Activated naive CD4-positive, alpha-beta T cell treated with Interleukin-2 at 50 U/mL for 16 hours (primary cell): ENCODE results near the gene PEX1.
"Not testable (repeated sequence)": the region's sequence is repeated elsewhere in the genome, so short reads cannot be mapped to it uniquely, and the experiment has no call there.

Source experiments
- DNase-seq: peaks from one replicate; pipeline ENCODE4 v3.0.0-alpha.2; 2020

PEX1 gene

GRCh38 chr7:92528188-92528957, at the start of gene PEX1, which contains the start of gene RBM48:
Gene PEX1 (minus strand): TSS chr7:92528520. CDS start chr7:92528435, 85 bp downstream.
Gene RBM48 (plus strand): TSS chr7:92528795. CDS start chr7:92528814, 19 bp downstream.
- DNase-seq, result peak; percentile 96

DNA sequence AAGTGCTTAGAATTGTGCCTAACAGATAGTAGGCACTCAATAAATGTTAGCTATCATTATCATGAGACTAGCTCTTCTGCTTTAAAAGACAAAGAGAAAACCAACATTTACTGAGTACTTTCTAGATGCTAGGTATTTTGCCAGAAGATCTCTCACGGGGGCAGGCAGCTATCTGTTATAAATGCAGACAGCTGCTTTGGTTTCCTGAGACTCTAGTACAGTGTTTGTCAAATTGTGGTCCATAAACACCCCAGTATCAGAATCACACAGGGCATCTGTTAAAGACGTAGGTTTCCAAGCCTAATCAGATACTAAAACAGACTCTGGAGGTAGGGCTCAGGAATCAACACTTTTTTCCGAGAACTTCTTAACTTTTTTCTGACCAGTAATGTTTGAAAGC, 48.0 kb upstream of the PEX1 start:
- no peak for DNase-seq

DNA sequence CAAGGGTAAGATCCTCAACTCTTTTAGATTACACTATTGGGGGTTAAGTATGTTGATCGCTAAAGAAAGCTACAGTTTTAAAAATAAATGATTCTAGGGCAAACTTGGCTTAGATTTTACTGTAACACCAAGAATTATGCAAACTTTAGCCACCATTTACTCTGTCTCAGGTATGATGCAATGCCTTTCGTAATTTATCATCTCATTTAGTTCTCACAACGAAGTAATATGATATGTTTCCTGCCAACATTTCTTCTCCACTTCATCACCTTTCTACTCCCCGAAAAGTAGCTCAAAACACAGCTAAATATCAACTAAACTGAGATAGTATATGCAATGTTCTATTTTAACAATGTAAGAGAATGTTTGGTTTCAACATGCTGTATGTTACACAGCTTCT, 40.8 kb upstream of the PEX1 start:
- no peak for DNase-seq

DNA sequence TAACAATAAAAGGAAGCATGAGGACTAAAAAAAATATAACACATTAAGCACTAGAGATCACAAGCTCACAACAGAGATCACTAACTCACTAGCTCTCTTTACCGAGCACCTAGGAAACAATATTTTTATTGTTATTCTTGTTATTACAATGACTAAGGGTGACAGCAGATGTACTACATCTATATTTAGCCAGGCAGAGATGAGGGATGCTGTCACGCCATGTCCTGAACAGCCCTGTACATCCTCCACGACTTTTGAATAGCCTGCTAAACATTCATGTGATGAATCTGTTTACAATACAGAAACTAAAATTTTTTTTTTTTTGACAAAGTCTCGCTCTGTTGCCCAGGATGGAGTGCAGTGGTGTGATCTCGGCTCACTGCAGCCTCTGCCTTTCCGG, 39.1 kb upstream of the PEX1 start:
- no peak for DNase-seq

DNA sequence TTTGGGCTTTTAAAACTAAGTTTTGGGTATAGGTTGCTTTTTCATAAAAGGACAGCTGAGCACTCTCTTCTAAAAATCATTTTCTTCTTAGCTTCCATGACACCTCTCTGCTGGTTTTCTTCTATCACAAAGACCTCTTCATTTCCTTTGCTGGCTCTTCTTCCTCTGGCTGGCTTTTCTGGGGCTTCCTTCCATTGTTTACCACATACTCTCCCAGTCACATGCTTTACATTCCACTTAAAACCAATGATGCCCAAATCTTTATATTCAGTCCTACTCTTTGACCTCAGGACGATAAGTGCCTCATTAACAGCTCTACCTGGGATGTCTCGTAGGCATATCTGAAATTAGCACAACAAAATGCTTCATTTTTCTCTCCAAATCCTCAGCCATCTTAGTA, 35.0 kb upstream of the PEX1 start:
- DNase-seq, result no peak

DNA sequence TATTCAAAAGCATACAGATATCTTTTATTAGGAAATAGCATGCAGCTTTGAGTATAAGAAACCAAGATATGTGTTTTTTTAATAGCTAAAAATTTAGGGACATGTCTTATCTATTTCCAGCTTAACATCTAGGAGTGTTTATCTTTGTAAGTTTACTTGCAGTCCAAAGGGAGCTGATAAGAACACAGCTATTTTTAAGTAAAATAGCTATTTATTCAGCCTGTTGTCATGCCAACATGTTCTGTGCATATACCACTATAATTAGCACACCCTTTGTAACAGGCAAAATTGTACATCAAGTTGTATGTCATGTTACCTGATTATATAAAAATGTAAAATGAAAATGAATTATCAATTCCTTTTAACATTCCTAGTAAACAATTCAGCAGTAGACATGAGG, 32.3 kb upstream of the PEX1 start:
- DNase-seq, result no peak

DNA sequence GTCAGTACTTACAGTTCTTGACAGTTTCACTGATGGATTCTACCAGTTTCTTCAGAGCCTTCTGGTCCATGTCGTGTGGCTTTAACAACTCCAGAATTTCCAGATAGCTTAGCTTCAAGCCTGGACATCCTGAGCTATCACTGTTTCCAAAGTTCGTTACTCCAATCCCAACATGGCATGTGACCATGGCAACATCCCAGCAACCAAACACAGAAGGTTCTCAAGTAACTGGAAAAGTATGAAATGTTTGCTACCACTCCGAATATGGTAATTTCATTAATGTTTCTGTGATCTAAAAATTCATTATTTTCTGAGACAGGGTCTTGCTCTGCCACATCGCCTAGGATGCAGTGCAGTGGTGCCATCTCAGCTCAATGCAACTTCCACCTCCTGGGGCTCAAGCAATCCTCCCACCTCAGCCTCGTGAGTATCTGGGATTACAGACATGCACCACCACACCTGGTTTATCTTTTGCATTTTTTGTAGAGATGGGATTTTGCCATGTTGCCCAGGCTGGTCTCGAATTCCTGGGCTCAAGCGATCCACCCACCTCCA, 29.6 kb upstream of the PEX1 start:
- DNase-seq, result no peak

GRCh38 chr7:92557249-92557648, 28.9 kb upstream of the PEX1 start:
- DNase-seq, result no peak

DNA sequence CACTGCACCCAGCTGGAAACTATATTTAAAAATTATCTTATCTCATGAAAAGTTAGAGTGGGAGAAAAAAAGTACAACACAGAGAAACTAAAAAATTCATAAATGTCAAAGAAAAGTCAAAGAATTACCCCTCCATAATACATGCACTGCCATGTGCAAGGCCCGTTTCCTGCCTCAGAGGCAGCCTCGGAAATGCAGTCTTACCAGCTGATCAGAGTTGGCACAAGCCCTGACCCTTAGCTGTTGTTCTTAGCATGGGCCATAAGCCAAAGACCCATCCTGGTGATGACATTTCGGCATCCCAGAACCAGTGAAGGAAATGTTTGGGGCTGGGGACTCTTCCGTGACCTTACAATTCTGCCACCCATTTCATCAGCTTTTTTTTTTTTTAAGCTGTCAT, 21.9 kb upstream of the PEX1 start:
- DNase-seq, result no peak

DNA sequence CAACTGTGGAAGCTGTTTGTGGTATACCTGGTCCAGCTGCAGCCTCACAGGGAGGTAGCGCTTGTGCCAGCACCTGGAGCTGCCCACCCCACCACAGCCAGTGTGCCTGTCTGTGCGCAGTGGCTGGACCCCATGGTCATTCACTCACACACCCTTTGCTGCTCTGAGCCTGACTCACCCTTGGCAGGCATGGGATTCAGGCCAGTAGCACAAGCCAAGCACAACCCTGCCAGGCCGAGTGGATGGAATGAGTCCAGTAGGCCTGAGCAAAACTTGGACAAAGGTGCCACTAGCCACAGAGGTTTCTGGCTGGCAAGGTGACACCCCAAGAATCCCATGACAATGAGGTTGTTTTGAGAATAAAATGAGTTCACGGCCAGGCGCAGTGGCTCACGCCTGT, 19.3 kb upstream of the PEX1 start:
- no peak for DNase-seq

DNA sequence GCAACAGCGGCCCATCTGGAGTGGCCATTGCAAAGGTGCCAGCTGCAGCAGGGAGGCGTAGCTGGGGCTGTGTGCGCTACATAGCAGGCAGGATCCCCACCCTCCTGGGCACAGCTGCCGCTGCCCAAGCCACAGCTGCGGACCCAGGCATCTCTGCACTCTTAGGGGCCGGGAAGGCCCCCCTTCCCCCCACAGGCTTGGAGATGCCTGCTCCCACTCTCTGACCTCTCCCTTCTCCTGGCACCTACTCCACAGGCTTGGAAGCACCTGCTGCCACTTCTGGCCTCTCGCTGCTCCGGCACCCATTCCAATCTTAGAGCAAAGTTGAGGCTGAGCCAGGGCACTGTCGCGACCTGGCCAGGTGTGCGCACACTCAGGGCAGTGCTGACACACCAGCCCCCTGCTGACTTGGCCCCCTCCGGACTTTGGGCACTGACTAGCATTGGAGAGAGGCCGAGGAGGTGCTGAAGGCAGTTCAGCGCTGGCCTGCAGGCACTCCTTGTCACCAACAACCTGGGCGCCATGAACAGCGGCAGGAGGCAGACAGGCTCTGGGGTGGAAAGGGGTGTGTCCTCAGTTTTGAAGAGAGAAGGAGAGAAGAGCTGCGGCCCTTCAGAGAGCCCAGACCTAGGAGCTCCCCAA, 18.7 kb upstream of the PEX1 start:
- no peak for DNase-seq

DNA sequence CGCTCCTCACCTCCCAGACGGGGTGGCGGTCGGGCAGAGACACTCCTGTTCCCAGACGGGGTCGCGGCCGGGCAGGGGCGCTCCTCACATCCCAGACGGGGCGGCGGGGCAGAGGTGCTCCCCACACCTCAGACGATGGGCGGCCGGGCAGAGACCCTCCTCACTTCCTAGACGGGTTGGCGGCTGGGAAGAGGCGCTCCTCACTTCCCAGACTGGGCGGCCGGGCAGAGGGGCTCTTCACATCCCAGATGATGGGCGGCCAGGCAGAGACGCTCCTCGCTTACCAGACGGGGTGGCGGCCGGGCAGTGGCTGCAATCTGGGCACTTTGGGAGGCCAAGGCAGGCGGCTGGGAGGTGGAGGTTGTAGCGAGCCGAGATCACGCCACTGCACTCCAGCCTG, 16.8 kb upstream of the PEX1 start:
- DNase-seq, result not testable (repeated sequence)

GRCh38 chr7:92543542-92543941, 15.2 kb upstream of the PEX1 start:
- not testable (repeated sequence) for DNase-seq

GRCh38 chr7:92534572-92534971, 6.3 kb upstream of the PEX1 start:
- no peak for DNase-seq

GRCh38 chr7:92528958-92529264, 591 bp upstream of the PEX1 start:
- no peak for DNase-seq

DNA sequence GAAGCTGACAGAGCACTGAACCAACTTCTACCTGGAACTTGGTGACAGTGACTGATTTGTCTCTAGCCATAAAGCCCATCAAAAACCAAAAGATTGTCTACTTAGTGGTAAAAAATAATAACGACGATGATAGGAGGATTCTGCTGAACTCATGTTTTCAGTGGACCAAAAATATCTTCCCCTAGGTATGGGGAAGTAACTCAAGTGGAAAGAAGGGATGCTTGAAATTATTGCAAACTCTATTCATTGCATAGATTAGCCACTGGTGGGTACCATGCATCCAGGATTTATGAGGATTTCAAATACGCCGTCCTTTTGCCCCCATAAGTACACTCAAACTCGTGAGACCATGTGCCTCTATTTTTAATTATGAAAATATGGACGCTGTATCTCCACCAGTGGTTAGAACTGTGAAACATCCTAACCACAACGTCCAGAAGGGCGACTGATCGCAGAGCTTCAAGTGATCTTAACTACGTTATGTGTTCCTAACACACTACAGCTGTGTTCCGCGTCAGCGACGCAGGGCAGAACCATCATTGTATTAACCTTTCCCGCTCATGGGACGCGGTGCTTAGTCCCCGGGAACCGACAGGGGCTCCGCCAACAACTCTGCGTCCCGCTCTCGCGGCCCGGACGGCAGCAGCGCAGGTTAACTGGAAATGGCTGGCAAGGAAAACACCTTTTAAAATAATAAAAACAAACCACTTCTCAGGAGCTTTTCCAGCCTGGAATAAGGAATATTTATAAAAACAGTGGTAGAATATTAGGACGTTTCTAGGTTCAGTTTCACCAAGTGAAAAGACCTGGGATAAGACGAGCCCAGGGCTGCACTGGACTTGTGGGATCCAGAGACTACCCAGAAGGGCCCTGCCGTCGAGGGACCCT, 776 bp downstream of the PEX1 start:
- DNase-seq, result peak; percentile 64

DNA sequence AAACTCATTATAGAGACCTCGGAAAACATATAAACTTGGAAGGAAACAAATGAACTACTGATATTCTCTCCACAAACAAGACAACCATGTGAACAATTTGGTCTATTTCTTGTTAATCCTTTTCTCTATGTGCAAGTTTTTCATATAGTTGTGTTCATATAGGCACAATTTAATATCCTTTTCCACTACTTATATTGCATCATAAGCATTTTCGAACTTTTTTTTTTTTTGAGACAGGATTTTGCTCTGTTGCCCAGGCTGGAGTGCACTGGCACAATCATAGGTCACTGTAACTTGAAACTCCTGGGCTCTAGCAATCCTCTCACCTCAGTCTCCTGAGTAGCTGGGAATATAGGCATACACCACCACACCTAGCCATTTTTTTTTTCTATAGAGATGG, 5.2 kb downstream of the PEX1 start:
- no peak for DNase-seq

- DNase-seq, result no peak
Measured at GRCh38 chr7:92520024-92520423, 8.3 kb downstream of the PEX1 start.

- DNase-seq, result no peak
Measured at GRCh38 chr7:92517631-92518030, 10.7 kb downstream of the PEX1 start.

- no peak for DNase-seq
Measured at GRCh38 chr7:92513167-92513902, 15.0 kb downstream of the PEX1 start.

GRCh38 chr7:92508946-92509345, 19.4 kb downstream of the PEX1 start:
- no peak for DNase-seq

DNA sequence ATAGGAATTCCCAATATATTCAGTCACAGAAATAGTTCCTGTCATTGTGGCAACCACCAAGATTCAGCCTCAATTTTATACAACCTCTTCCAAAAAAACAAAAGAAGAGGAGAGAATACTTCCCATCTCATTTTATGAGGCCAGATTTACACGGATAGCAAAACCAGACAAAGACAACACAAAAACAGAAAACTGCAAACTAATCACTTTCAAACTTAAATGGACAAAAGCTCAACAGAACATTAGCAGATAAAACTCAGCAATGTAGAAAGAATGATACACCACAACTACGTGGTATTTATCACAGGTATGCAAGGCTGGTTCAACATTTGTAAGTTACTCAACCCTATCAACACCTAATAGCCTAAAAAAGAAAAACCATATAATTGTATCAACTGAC, 22.0 kb downstream of the PEX1 start:
- DNase-seq, result no peak

DNA sequence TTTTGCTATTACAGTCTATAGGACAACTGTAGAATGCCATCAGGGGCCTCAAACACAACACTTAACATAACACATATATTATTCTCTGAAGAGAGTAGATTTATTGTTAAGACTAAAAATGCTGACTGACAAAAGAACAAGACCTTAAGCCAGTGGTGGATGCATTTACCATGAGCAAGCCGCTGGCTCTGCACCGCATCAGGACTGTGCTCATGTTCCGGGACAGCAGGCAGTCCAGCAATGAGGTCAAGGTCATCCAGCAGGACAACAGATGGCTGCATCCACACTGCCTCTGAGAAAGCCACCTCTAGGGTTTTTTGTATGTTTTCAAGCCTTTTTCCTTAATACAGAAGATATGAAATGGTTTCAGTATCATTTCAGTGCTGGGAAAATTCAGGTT, 23.8 kb downstream of the PEX1 start:
- DNase-seq, result no peak
